Measurements from ENCODE around the gene RSPO3. TPM values are rescaled to one million over a fixed set of nuclear protein-coding genes. Genes with fewer than 3 reads are reported as not detected.
"Not testable (repeated sequence)": the region's sequence is repeated elsewhere in the genome, so short reads cannot be mapped to it uniquely, and the experiment has no call there.

The RSPO3 gene
- total RNA-seq, 4 donors from 2014 or later = 0.15 to 1.5 (median 0.72) TPM

DNA sequence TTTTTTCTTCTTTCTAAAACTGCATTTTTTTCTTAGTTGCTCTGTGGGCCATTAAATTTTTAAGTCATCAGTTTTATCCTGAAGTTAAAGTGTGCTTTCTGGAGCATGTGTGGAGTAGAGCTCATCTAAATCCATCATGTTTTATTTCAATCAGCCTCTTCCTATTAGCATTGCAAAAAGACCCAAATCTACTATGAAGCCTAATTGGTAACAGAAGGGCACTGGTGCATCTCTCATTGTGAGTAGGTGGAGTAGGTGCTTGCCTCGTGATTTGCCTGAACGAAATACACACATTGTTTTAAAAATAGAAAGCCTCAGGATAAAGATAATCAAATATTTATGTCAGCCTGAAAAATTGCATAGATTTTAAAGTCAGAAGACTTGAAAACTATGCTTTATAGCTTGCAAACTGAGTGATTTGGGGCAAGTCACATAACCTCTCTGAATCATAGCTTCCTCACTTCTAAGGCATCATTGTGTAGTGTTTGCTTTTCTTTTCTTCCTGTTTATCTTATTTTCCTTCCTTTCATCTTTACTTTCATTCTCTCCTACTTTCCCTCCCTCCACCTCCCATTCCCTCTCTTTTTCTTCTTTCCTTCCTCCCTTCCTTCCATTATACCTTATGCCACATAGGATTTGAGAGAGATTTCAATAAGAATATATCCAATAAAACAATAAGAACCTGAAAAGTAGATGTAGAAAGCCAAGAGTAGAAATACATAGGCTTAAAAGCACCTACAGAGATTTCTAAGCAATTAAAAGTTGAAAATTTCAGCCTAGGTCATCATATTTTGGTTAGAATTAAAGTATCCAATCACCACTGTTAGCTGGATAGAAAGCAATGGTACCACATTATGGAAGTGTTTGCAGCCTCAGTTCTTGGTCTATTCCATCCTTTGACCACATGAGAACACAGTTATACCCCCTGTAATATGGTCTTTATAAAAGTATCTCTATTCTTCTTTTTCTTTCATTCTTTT, 98.6 kb downstream of the RSPO3 start:
- intact Hi-C loops (cut with DNase I; ENCODE audit: low total_unique reads) = no loop called here
- no peak for DNase-seq (ENCODE audit: low spot score in 2 of 2)
- TF ChIP-seq, protein P1, sequence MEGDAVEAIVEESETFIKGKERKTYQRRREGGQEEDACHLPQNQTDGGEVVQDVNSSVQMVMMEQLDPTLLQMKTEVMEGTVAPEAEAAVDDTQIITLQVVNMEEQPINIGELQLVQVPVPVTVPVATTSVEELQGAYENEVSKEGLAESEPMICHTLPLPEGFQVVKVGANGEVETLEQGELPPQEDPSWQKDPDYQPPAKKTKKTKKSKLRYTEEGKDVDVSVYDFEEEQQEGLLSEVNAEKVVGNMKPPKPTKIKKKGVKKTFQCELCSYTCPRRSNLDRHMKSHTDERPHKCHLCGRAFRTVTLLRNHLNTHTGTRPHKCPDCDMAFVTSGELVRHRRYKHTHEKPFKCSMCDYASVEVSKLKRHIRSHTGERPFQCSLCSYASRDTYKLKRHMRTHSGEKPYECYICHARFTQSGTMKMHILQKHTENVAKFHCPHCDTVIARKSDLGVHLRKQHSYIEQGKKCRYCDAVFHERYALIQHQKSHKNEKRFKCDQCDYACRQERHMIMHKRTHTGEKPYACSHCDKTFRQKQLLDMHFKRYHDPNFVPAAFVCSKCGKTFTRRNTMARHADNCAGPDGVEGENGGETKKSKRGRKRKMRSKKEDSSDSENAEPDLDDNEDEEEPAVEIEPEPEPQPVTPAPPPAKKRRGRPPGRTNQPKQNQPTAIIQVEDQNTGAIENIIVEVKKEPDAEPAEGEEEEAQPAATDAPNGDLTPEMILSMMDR (IDR thresholded peaks at IDR 0.05) = no peak
- TF ChIP-seq POLR2A (IDR thresholded peaks at IDR 0.05) = no peak
- no peak overlapping the region for H3K4me3 ChIP-seq (ENCODE audit: low read depth, poor library complexity, severe bottlenecking)
- 36 to 42% methylated on average over 2 of the region's 2 CpGs for WGBS, 2 donors

DNA sequence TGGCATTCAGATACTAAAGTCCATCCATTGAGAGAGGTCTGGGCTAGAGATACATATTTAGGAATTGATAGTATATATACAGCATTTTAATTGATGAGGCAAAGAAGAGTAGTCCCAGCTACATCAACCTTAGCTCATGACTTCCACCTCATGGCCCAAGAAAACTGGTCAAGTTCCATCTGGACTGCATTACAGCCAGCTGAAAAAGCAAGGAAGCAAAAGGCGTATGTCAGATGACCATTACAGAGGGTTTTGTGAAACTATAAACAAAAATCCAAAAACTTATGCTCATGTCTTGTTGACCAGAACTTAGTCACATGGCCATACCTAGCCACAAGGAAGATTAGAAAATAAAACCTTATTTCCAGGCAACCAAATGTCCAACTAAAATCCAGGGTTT, 101.4 kb downstream of the RSPO3 start:
- H3K4me3 ChIP-seq (ENCODE audit: low read depth, poor library complexity, severe bottlenecking) = no peak overlapping the region
- TF ChIP-seq, protein P1 (IDR thresholded peaks at IDR 0.05) = no peak
- no peak for TF ChIP-seq POLR2A (IDR thresholded peaks at IDR 0.05)
- 88 to 97% methylated on average over 1 of the region's 1 CpG for WGBS, 2 donors
- no peak for DNase-seq (ENCODE audit: low spot score in 2 of 2)
- intact Hi-C loops (cut with DNase I; ENCODE audit: low total_unique reads) = no loop called here

DNA sequence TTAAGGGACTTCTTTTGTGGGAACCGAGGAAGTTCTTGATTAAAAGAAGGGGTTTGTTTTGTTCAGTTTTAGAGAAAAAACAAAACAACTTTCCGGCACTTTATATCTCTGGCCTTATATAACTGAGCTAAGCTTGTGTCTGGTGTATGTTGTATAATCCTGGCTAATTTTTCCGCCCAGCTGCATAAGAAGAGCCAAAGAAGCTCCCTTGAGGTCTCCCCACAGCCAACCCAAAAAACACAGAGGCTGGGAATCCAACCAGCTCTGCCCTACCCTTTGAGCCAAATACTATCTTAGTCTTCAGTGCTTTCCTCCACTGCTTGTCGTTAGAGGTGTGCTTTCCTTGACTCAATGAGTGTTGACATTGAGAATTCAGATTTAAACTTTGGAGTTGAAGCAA, 102.7 kb downstream of the RSPO3 start:
- 59 to 65% methylated on average over 4 of the region's 4 CpGs for WGBS, 2 donors
- no peak overlapping the region for H3K4me3 ChIP-seq (ENCODE audit: low read depth, poor library complexity, severe bottlenecking)
- TF ChIP-seq POLR2A (IDR thresholded peaks at IDR 0.05) = no peak
- TF ChIP-seq, protein P1 (IDR thresholded peaks at IDR 0.05) = no peak
- intact Hi-C loops (cut with DNase I; ENCODE audit: low total_unique reads) = no loop called here
- DNase-seq (ENCODE audit: low spot score in 2 of 2) = no peak

DNA sequence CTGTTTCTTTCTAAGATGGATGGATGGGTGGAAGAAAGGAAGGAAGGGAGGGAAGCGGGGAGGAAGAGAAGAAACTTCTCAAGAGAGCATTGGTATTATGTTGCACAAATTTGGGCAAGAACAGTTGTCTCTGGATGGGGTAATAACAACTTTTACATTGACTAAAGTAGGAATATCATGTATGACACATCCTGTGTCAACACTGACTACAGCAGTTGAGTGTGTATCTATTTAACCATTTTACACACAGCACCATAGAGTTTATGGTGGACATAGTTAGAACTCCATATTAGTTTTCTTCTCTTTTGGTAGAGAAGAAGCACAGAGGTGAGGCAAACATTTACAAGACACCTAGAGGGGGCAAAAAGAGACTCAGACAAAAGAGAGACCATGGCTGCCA, 103.9 kb downstream of the RSPO3 start:
- DNase-seq (ENCODE audit: low spot score in 2 of 2) = no peak
- TF ChIP-seq, protein P1 (IDR thresholded peaks at IDR 0.05) = no peak
- TF ChIP-seq POLR2A (IDR thresholded peaks at IDR 0.05) = no peak
- intact Hi-C loops (cut with DNase I; ENCODE audit: low total_unique reads) = no loop called here
- 35 to 45% methylated on average over 1 of the region's 1 CpG for WGBS, 2 donors
- H3K4me3 ChIP-seq (ENCODE audit: low read depth, poor library complexity, severe bottlenecking) = no peak overlapping the region

DNA sequence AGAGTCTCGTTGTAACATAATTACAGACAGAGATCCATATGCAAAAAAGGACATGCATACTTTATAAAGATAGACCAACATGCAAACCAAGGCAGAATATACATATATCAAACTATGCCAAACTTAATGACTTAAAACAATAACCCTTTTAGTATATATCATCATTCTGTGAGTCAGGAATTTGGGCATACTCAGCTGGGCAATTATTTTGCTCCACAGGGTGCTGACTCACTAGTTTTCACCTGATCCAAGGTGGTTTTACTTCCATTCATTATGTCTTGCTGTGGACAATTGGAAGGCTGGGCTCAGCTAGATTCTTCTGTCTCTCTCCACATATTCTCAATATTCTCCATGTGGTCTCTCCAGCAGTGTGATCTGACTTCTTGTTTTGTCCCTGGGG, 107.0 kb downstream of the RSPO3 start:
- H3K4me3 ChIP-seq (ENCODE audit: low read depth, poor library complexity, severe bottlenecking) = no peak overlapping the region
- WGBS, 2 donors = 66 to 81% methylated on average over 1 of the region's 1 CpG
- TF ChIP-seq POLR2A (IDR thresholded peaks at IDR 0.05) = no peak
- TF ChIP-seq, protein P1 (IDR thresholded peaks at IDR 0.05) = no peak
- intact Hi-C loops (cut with DNase I; ENCODE audit: low total_unique reads) = no loop called here
- DNase-seq (ENCODE audit: low spot score in 2 of 2) = no peak

DNA sequence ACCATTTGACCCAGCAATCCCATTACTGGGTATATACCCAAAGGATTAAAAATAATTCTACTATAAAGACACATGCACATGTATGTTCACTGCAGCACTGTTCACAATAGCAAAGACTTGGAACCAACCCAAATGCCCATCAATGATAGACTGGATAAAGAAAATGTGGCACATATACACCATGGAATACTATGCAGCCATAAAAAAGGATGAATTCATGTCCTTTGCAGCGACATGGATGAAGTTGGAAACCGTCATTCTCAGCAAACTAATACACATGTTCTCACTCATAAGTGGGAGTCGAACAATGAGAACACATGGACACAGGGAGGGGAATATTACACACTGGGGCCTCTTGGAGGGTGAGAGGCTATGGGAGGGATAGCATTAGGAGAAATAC, 115.3 kb downstream of the RSPO3 start:
- H3K4me3 ChIP-seq (ENCODE audit: low read depth, poor library complexity, severe bottlenecking); intact Hi-C loops (cut with DNase I; ENCODE audit: low total_unique reads); DNase-seq (ENCODE audit: low spot score in 2 of 2): not testable (repeated sequence)
- WGBS, 2 donors = 62 to 63% methylated on average over 3 of the region's 3 CpGs

Data from lower leg skin (tissue), 4 donors.